Keratinocyte (primary cell): ENCODE results near the gene CYP4F8. TPM values are rescaled to one million over a fixed set of nuclear protein-coding genes. Genes with fewer than 3 reads are reported as not detected.

Experiments used
- DNase-seq: peaks from one replicate; pipeline ENCODE4 v3.0.0-alpha.2; 2011; ENCODE audit warnings: low read depth, missing footprints, low spot score
- FAIRE-seq: peaks from 2 replicates; lab custom pipeline; 2011; peaks lifted over from hg19 to GRCh38; lab: Jason Lieb, UNC
- H2AFZ ChIP-seq: 2 replicates; pipeline ENCODE4 v1.6.0; 2012; ENCODE audit warnings: low read length, control low read depth, inconsistent platforms; ENCODE audit not compliant: control insufficient read depth
- H3K27ac ChIP-seq: 2 replicates; pipeline ENCODE4 v1.5.1; 2011; ENCODE audit warnings: low read length; ENCODE audit not compliant: control insufficient read depth, insufficient read depth
- H3K27me3 ChIP-seq: 3 replicates; pipeline ENCODE4 v1.6.0; 2011; ENCODE audit warnings: low read length; ENCODE audit not compliant: control insufficient read depth, insufficient read depth; ENCODE audit errors: extremely low read depth
- H3K36me3 ChIP-seq, 2 experiments: 2 replicates in 1 of 2; 3 replicates in 1 of 2; pipeline ENCODE4 v1.5.1; 2011; ENCODE audit warnings: low read length in 2 of 2, mild to moderate bottlenecking in 1 of 2; ENCODE audit not compliant: control insufficient read depth in 2 of 2, insufficient read depth in 2 of 2; ENCODE audit errors: extremely low read depth in 1 of 2
- H3K4me1 ChIP-seq: 3 replicates; pipeline ENCODE4 v1.5.1; 2011; ENCODE audit warnings: low read length; ENCODE audit not compliant: control insufficient read depth, insufficient read depth; ENCODE audit errors: extremely low read depth
- H3K4me2 ChIP-seq: 3 replicates; pipeline ENCODE4 v1.6.0; 2011; ENCODE audit warnings: low read depth, low read length; ENCODE audit not compliant: control insufficient read depth, insufficient read depth; ENCODE audit errors: extremely low read depth
- H3K4me3 ChIP-seq, 3 experiments: fragments of 200-600 bp in 1 of 3; sonication (generic) in 1 of 3; 2 replicates in 2 of 3; 3 replicates in 1 of 3; pipeline ENCODE4 v1.5.1; 2011 to 2016; ENCODE audit warnings: low read length in 3 of 3, mild to moderate bottlenecking in 3 of 3, control low read depth in 2 of 3, inconsistent platforms in 1 of 3, low read depth in 1 of 3, mixed read lengths in 1 of 3, mixed run types in 1 of 3, moderate library complexity in 1 of 3; ENCODE audit not compliant: control insufficient read depth in 2 of 3, insufficient read depth in 2 of 3; ENCODE audit errors: extremely low read depth in 1 of 3
- H3K79me2 ChIP-seq: 2 replicates; pipeline ENCODE4 v1.6.0; 2012; ENCODE audit warnings: low read length; ENCODE audit not compliant: control insufficient read depth, insufficient read depth
- H3K9ac ChIP-seq: 3 replicates; pipeline ENCODE4 v1.6.0; 2011; ENCODE audit warnings: low read length; ENCODE audit not compliant: control insufficient read depth, insufficient read depth; ENCODE audit errors: extremely low read depth
- H3K9me1 ChIP-seq: 3 replicates; pipeline ENCODE4 v1.6.0; 2011; ENCODE audit warnings: low read length; ENCODE audit not compliant: control insufficient read depth, insufficient read depth; ENCODE audit errors: extremely low read depth
- H3K9me3 ChIP-seq: 2 replicates; pipeline ENCODE4 v1.5.1; 2012; ENCODE audit warnings: low read depth, low read length; ENCODE audit not compliant: control insufficient read depth
- H4K20me1 ChIP-seq: 3 replicates; pipeline ENCODE4 v1.6.0; 2011; ENCODE audit warnings: low read length; ENCODE audit not compliant: control insufficient read depth, insufficient read depth; ENCODE audit errors: extremely low read depth
- CTCF ChIP-seq, 3 experiments: IDR thresholded peaks in 1 of 3; conservative IDR thresholded peaks in 1 of 3; optimal IDR thresholded peaks in 1 of 3; 2 replicates in 2 of 3; 3 replicates in 1 of 3; pipeline versions ENCODE3 to v1.5.1; 2011; ENCODE audit warnings: low read length in 3 of 3, mild to moderate bottlenecking in 3 of 3, moderate library complexity in 2 of 3, control low read depth in 1 of 3, inconsistent platforms in 1 of 3; ENCODE audit not compliant: insufficient read depth in 2 of 3; ENCODE audit errors: extremely low read depth in 1 of 3
- EZH2 ChIP-seq: IDR thresholded peaks from one replicate; pipeline ENCODE4 v1.6.1; 2012; ENCODE audit warnings: inconsistent platforms, mild to moderate bottlenecking, low read length, moderate library complexity
- dilution Hi-C: fragments of 300-500 bp; cut with MboI; formaldehyde crosslinking; loops from one replicate; pipeline ENCODE4 v1.7.0; 2020; ENCODE audit warnings: low sequenced_read_pairs; ENCODE audit not compliant: extremely low pct_ligation_motif_present
- polyA plus RNA-seq, 5 experiments: library from polyadenylated mRNA; depleted of rRNA in 3 of 5; stranded (reverse) in 3 of 5; stranded (forward) in 1 of 5; unstranded in 1 of 5; fragments of >200 nt; gene quantifications; 1 replicate in 1 of 5; 2 replicates in 3 of 5; 3 replicates in 1 of 5; pipeline versions ENCODE4 v1.2.1 to v1.2.3, GENCODE V29; 2011 to 2012; ENCODE audit warnings: missing spikeins in 2 of 5, low read depth in 1 of 5, low replicate concordance in 1 of 5

Gene CYP4F8
- polyA plus RNA-seq, 1 donor (not counting 4 experiments of a cell fraction or from before 2014, with no cell fraction given) = not detected

- H3K9me3 ChIP-seq = no peaks in the 10 kb centered on the region
- no peak for TF ChIP-seq EZH2
- TF ChIP-seq CTCF (optimal IDR thresholded peaks at IDR 0.05 in 1 of 3, IDR thresholded peaks at IDR 0.05 in 1 of 3, conservative IDR thresholded peaks at IDR 0.05 in 1 of 3; ENCODE audit: extremely low read depth in 1 of 3, insufficient read depth in 2 of 3, low read length in 3 of 3) = no peak
- FAIRE-seq (no peak), DNase-seq (no peak)
- H3K79me2 ChIP-seq = no peaks in the 10 kb centered on the region
- no peaks in the 10 kb centered on the region for H3K36me3 ChIP-seq
- H3K4me1 ChIP-seq = no peaks in the 10 kb centered on the region
- dilution Hi-C loops = no loop called here
- H4K20me1 ChIP-seq = no peaks in the 10 kb centered on the region
- no peaks in the 10 kb centered on the region for H3K27me3 ChIP-seq
- no peak overlapping the region for H3K4me3 ChIP-seq
- H3K27ac ChIP-seq = no peak overlapping the region
- H2AFZ ChIP-seq = no peak overlapping the region
- no peaks in the 10 kb centered on the region for H3K9me1 ChIP-seq
- no peak overlapping the region for H3K9ac ChIP-seq
- no peak overlapping the region for H3K4me2 ChIP-seq
Observed at GRCh38 chr19:15663247-15663646, 48.2 kb downstream of the CYP4F8 start.

DNA sequence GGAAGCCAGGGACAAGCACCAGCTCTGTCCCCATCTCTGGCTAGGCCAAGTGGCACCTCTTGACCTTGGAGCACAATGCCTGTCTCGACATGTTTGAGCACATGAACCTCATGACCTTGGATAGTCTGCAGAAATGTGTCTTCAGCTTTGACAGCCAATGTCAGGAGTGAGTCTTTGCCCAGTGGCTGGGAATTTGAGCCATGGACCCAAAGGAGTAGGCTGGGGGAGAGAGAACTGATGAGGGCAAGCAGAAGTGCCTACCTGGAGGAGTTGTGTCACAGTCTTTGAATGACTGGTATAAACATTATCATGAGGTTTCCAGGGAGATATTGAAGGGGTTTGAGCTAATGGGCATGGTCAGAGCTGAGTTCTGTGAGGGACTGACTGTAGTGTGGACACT lies 51.2 kb downstream of the CYP4F8 start:
- no peaks in the 10 kb centered on the region for H4K20me1 ChIP-seq
- H3K4me3 ChIP-seq = no peak overlapping the region
- H3K4me2 ChIP-seq = no peak overlapping the region
- DNase-seq = no peak
- no peak for TF ChIP-seq CTCF (optimal IDR thresholded peaks at IDR 0.05 in 1 of 3, IDR thresholded peaks at IDR 0.05 in 1 of 3, conservative IDR thresholded peaks at IDR 0.05 in 1 of 3; ENCODE audit: extremely low read depth in 1 of 3, insufficient read depth in 2 of 3, low read length in 3 of 3)
- no peak for TF ChIP-seq EZH2
- H2AFZ ChIP-seq = no peak overlapping the region
- no peaks in the 10 kb centered on the region for H3K9me3 ChIP-seq
- no peak overlapping the region for H3K27ac ChIP-seq
- dilution Hi-C loops = no loop called here
- no peaks in the 10 kb centered on the region for H3K36me3 ChIP-seq
- H3K9ac ChIP-seq = no peak overlapping the region
- H3K4me1 ChIP-seq = no peaks in the 10 kb centered on the region
- no peaks in the 10 kb centered on the region for H3K9me1 ChIP-seq
- H3K27me3 ChIP-seq = no peaks in the 10 kb centered on the region
- H3K79me2 ChIP-seq = no peaks in the 10 kb centered on the region
- FAIRE-seq = no peak
